ENCODE measurements around the gene ITGB7.

The ITGB7 gene

DNA sequence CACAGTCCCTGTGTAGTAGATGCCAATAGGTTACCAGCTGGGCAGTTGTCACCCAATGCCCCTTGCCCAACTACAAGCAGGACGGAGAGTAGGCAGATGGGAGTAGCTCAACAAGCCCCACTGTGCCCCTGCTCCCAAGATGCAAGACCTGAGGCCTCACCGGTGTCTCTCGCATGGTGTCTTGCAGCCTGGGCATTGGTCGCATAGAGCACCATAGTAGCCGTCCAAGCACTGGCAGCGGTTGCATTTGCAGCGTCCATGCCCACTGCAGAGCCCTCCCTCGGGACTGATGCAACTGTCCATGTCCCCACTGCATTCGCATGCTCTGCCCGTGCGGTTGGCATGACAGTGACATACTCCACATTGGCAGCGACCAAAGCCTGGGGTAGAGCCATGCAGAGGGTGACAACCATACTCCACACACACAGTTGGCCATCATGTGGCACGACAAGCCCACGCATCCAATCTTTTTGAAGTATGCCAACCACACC lies 14.5 kb downstream of the ITGB7 start:
- POLR2A ChIA-PET: interaction anchor here (0.9 to 1.0 kb wide), 2 partner anchors 12 to 28 kb away, joined by 3 to 5 read pairs; partner anchors contain the start of genes CSAD and ZNF740
- no peaks in the 10 kb centered on the region for H3K9me3 ChIP-seq (ENCODE audit: control insufficient read depth, insufficient read depth, low read depth, low read length)
- H3K36me3 ChIP-seq (ENCODE audit: control insufficient read depth in 2 of 2, insufficient read depth in 1 of 2, low read length in 2 of 2): peaks cover 0 to 37% of the 10 kb centered on the region in 2 experiments; a peak in 1 of 3 replicates
- H3K4me1 ChIP-seq (ENCODE audit: control insufficient read depth, insufficient read depth, low read length): no peaks in the 10 kb centered on the region
- no peak overlapping the region for H3K4me3 ChIP-seq (ENCODE audit: low read depth, low read length)
- H3K27ac ChIP-seq (ENCODE audit: extremely low read depth, low read depth, low read length): no peak overlapping the region
- CTCF ChIA-PET: interaction anchor here (2.7 to 7.5 kb wide), 3 partner anchors 11 to 34 kb away, joined by 16 to 94 read pairs (median 35); partner anchors contain the start of genes CSAD and ZNF740
- TF ChIP-seq ZBTB26 (tag by site-specific recombination; optimal IDR thresholded peaks at IDR 0.05) (no peak), ZNF518A (tag by site-specific recombination; conservative IDR thresholded peaks at IDR 0.05; ENCODE audit: low read depth) (no peak), ZNF221 (tag by site-specific recombination; IDR thresholded peaks at IDR 0.05; ENCODE audit: borderline replicate concordance) (no peak), ZNF837 (tag by site-specific recombination; IDR thresholded peaks at IDR 0.05) (no peak), ZNF658 (tag by site-specific recombination; IDR thresholded peaks at IDR 0.05) (no peak), ZNF146 (tag by site-specific recombination; IDR thresholded peaks at IDR 0.05) (no peak)
- TF ChIP-seq, protein P1, sequence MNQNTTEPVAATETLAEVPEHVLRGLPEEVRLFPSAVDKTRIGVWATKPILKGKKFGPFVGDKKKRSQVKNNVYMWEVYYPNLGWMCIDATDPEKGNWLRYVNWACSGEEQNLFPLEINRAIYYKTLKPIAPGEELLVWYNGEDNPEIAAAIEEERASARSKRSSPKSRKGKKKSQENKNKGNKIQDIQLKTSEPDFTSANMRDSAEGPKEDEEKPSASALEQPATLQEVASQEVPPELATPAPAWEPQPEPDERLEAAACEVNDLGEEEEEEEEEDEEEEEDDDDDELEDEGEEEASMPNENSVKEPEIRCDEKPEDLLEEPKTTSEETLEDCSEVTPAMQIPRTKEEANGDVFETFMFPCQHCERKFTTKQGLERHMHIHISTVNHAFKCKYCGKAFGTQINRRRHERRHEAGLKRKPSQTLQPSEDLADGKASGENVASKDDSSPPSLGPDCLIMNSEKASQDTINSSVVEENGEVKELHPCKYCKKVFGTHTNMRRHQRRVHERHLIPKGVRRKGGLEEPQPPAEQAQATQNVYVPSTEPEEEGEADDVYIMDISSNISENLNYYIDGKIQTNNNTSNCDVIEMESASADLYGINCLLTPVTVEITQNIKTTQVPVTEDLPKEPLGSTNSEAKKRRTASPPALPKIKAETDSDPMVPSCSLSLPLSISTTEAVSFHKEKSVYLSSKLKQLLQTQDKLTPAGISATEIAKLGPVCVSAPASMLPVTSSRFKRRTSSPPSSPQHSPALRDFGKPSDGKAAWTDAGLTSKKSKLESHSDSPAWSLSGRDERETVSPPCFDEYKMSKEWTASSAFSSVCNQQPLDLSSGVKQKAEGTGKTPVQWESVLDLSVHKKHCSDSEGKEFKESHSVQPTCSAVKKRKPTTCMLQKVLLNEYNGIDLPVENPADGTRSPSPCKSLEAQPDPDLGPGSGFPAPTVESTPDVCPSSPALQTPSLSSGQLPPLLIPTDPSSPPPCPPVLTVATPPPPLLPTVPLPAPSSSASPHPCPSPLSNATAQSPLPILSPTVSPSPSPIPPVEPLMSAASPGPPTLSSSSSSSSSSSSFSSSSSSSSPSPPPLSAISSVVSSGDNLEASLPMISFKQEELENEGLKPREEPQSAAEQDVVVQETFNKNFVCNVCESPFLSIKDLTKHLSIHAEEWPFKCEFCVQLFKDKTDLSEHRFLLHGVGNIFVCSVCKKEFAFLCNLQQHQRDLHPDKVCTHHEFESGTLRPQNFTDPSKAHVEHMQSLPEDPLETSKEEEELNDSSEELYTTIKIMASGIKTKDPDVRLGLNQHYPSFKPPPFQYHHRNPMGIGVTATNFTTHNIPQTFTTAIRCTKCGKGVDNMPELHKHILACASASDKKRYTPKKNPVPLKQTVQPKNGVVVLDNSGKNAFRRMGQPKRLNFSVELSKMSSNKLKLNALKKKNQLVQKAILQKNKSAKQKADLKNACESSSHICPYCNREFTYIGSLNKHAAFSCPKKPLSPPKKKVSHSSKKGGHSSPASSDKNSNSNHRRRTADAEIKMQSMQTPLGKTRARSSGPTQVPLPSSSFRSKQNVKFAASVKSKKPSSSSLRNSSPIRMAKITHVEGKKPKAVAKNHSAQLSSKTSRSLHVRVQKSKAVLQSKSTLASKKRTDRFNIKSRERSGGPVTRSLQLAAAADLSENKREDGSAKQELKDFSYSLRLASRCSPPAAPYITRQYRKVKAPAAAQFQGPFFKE (tag by site-specific recombination; IDR thresholded peaks at IDR 0.05; ENCODE audit: borderline replicate concordance): no peak

DNA sequence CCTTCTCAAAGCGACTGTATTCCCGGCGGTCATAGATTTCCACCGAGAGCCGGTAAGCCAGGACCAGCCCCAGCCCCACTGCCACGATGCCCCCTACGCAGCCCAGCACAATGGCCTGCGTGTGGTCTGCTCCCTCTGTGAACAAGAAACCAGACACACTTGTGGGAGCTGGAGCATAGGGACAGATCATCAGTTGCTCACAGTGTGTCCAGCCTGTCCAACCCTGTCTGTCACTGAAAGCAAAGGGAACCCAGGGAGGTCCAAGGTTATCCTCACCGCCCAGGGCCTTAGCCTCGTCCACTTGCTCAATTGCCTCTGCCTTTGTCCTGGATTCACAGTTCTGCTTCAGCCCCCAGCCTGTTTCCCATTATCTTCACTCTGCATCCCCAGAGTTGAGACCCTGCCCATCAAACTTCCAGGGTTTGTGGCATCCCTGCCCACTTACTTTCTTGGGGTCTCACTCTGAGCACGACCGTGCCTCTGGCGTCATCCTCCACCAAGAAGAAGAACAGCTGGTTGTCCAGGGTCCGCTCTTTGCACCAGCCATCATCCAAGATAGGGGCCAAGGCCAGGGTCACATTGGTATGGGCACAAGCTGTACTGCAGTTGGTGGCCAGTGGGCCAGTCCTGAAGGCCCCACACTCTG lies 15.0 kb downstream of the ITGB7 start:
- Histone ChIP-seq H3K27ac (ENCODE audit: extremely low read depth, low read depth, low read length) (no peak overlapping the region), H3K9me3 (ENCODE audit: control insufficient read depth, insufficient read depth, low read depth, low read length) (no peaks in the 10 kb centered on the region), H3K4me1 (ENCODE audit: control insufficient read depth, insufficient read depth, low read length) (no peaks in the 10 kb centered on the region), H3K4me3 (ENCODE audit: low read depth, low read length) (no peak overlapping the region), H3K36me3 (ENCODE audit: control insufficient read depth in 2 of 2, insufficient read depth in 1 of 2, low read length in 2 of 2) (peaks cover 0 to 42% of the 10 kb centered on the region in 2 experiments; a peak in 1 of 3 replicates)
- POLR2A ChIA-PET: interaction anchor here (0.9 kb wide), 1 partner anchor 11 kb away, joined by 5 read pairs; the partner anchor contains the start of genes CSAD and ZNF740
- CTCF ChIA-PET: interaction anchor here (2.7 to 7.5 kb wide), 2 partner anchors 11 to 33 kb away, joined by 16 to 94 read pairs; partner anchors contain the start of genes CSAD and ZNF740
- TF ChIP-seq ZNF707 (tag by site-specific recombination; IDR thresholded peaks at IDR 0.05): no peak
- no peak for TF ChIP-seq HOXC10 (CRISPR knock-in tag; IDR thresholded peaks at IDR 0.05)
- no peak for TF ChIP-seq KLF1 (tag by site-specific recombination; IDR thresholded peaks at IDR 0.05)
- no peak for TF ChIP-seq ZNF155 (tag by site-specific recombination; IDR thresholded peaks at IDR 0.05)
- no peak for TF ChIP-seq ZNF785 (tag by site-specific recombination; IDR thresholded peaks at IDR 0.05)
- no peak for TF ChIP-seq ZNF23 (tag by site-specific recombination; IDR thresholded peaks at IDR 0.05; ENCODE audit: borderline replicate concordance)
- TF ChIP-seq ZNF416 (tag by site-specific recombination; IDR thresholded peaks at IDR 0.05): no peak
- TF ChIP-seq, protein P2, sequence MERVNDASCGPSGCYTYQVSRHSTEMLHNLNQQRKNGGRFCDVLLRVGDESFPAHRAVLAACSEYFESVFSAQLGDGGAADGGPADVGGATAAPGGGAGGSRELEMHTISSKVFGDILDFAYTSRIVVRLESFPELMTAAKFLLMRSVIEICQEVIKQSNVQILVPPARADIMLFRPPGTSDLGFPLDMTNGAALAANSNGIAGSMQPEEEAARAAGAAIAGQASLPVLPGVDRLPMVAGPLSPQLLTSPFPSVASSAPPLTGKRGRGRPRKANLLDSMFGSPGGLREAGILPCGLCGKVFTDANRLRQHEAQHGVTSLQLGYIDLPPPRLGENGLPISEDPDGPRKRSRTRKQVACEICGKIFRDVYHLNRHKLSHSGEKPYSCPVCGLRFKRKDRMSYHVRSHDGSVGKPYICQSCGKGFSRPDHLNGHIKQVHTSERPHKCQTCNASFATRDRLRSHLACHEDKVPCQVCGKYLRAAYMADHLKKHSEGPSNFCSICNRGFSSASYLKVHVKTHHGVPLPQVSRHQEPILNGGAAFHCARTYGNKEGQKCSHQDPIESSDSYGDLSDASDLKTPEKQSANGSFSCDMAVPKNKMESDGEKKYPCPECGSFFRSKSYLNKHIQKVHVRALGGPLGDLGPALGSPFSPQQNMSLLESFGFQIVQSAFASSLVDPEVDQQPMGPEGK (tag by site-specific recombination; IDR thresholded peaks at IDR 0.05): no peak
- no peak for TF ChIP-seq OSR2 (tag by site-specific recombination; IDR thresholded peaks at IDR 0.05)
- TF ChIP-seq, protein P3, sequence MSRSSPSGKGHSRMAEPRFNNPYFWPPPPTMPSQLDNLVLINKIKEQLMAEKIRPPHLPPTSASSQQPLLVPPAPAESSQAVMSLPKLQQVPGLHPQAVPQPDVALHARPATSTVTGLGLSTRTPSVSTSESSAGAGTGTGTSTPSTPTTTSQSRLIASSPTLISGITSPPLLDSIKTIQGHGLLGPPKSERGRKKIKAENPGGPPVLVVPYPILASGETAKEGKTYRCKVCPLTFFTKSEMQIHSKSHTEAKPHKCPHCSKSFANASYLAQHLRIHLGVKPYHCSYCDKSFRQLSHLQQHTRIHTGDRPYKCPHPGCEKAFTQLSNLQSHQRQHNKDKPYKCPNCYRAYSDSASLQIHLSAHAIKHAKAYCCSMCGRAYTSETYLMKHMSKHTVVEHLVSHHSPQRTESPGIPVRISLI (tag by site-specific recombination; IDR thresholded peaks at IDR 0.05): no peak
- no peak for TF ChIP-seq ZNF600 (tag by site-specific recombination; IDR thresholded peaks at IDR 0.05)
